ENCODE measurements around the gene TOP2A. TPM values are rescaled to one million over a fixed set of nuclear protein-coding genes. Genes with fewer than 3 reads are reported as not detected.
A peak's percentile ranks its signal among the peaks of the same experiment; 100 is the strongest.

The TOP2A gene
- total and polyA plus RNA-seq, 3 donors from 2014 or later = 65.0 to 94.9 (median 75.3) TPM

GRCh38 chr17:40464392-40464855 lies 46.7 kb upstream of the TOP2A start:
- 82 to 90% methylated on average over 5 of the region's 5 CpGs for WGBS, 2 donors
- H3K27ac ChIP-seq = no peak overlapping the region
- no peak overlapping the region for H3K4me3 ChIP-seq
- H3K9me3 ChIP-seq = no peaks in the 10 kb centered on the region
- H3K36me3 ChIP-seq (ENCODE audit: low read depth, missing control alignments) = no peaks in the 10 kb centered on the region
- H3K4me1 ChIP-seq = peaks cover 25% of the 10 kb centered on the region
- DNase-seq = no peak
- no peaks in the 10 kb centered on the region for H3K27me3 ChIP-seq
- TF ChIP-seq CTCF (IDR thresholded peaks at IDR 0.05) (no peak), POLR2A (IDR thresholded peaks at IDR 0.05) (no peak)
- intact Hi-C loops (cut with DNase I; ENCODE audit: low total_unique reads) = no loop called here

GRCh38 chr17:40463122-40463550 lies 45.4 kb upstream of the TOP2A start:
- peaks cover 33% of the 10 kb centered on the region for H3K4me1 ChIP-seq
- H3K4me3 ChIP-seq = no peak overlapping the region
- intact Hi-C loops (cut with DNase I; ENCODE audit: low total_unique reads) = no loop called here
- H3K36me3 ChIP-seq (ENCODE audit: low read depth, missing control alignments) = no peaks in the 10 kb centered on the region
- no peaks in the 10 kb centered on the region for H3K9me3 ChIP-seq
- no peaks in the 10 kb centered on the region for H3K27me3 ChIP-seq
- H3K27ac ChIP-seq = peak overlapping the region in 1 of 2 donors; percentile 65
- TF ChIP-seq POLR2A (IDR thresholded peaks at IDR 0.05) (no peak), CTCF (IDR thresholded peaks at IDR 0.05) (no peak)
- WGBS, 2 donors = 52% methylated on average over 11 of the region's 11 CpGs
- no peak for DNase-seq

GRCh38 chr17:40462343-40463121 lies 44.8 kb upstream of the TOP2A start:
- no peak for TF ChIP-seq POLR2A (IDR thresholded peaks at IDR 0.05)
- TF ChIP-seq CTCF (IDR thresholded peaks at IDR 0.05) = no peak
- Histone ChIP-seq H3K4me1 (peaks cover 39% of the 10 kb centered on the region), H3K36me3 (ENCODE audit: low read depth, missing control alignments) (no peaks in the 10 kb centered on the region), H3K9me3 (no peaks in the 10 kb centered on the region), H3K27me3 (no peaks in the 10 kb centered on the region), H3K4me3 (no peak overlapping the region), H3K27ac (peak overlapping the region in 1 of 2 donors; percentile 65)
- no peak for DNase-seq
- intact Hi-C loops (cut with DNase I; ENCODE audit: low total_unique reads) = no loop called here
- WGBS, 2 donors = 50 to 54% methylated on average over 7 to 9 of the region's 9 CpGs

GRCh38 chr17:40461732-40462342 lies 44.1 kb upstream of the TOP2A start:
- no peaks in the 10 kb centered on the region for H3K27me3 ChIP-seq
- H3K4me1 ChIP-seq = peaks cover 45% of the 10 kb centered on the region
- TF ChIP-seq CTCF (IDR thresholded peaks at IDR 0.05) = no peak
- intact Hi-C loops (cut with DNase I; ENCODE audit: low total_unique reads) = no loop called here
- H3K27ac ChIP-seq = peak overlapping the region; percentile 44 to 65
- DNase-seq = no peak
- no peaks in the 10 kb centered on the region for H3K36me3 ChIP-seq (ENCODE audit: low read depth, missing control alignments)
- H3K9me3 ChIP-seq = no peaks in the 10 kb centered on the region
- WGBS, 2 donors = 53 to 78% methylated on average over 9 to 12 of the region's 12 CpGs
- no peak overlapping the region for H3K4me3 ChIP-seq

Measured in testis (tissue), 3 donors.